H1 (cell line): Measurements from ENCODE around the gene TLR5. TPM values are rescaled to one million over a fixed set of nuclear protein-coding genes. Genes with fewer than 3 reads are reported as not detected.
A peak's percentile ranks its signal among the peaks of the same experiment; 100 is the strongest.

Source experiments
- CTCF ChIA-PET: fragments of 300-600 bp; sonication (Branson Sonifier 250); formaldehyde crosslinking; loops from one replicate; lab custom pipeline; 2021; ENCODE audit not compliant: partially characterized antibody; lab: Charles Lee
- POLR2A ChIA-PET: fragments of 300-600 bp; sonication (Branson Sonifier 250); formaldehyde crosslinking; loops from one replicate; lab custom pipeline; 2021; ENCODE audit warnings: inconsistent platforms; ENCODE audit not compliant: partially characterized antibody; lab: Charles Lee
- DNase-seq, 2 experiments: peaks; one replicate each; pipeline versions ENCODE4 v3.0.0 to v3.0.0-alpha.2; 2010 to 2022; ENCODE audit warnings: low spot score in 2 of 2, low read depth in 1 of 2, mixed read lengths in 1 of 2
- FAIRE-seq: peaks from 2 replicates; lab custom pipeline; 2011; peaks lifted over from hg19 to GRCh38; lab: Jason Lieb, UNC
- H2AFZ ChIP-seq: 2 replicates; pipeline ENCODE4 v1.8.1; 2012; ENCODE audit warnings: low read length, inconsistent platforms
- H2AK5ac ChIP-seq: 2 replicates; pipeline ENCODE4 v1.6.1; 2013; ENCODE audit warnings: low read depth, low read length
- H2BK120ac ChIP-seq: replicated peaks from 2 replicates; pipeline ENCODE3; 2013; ENCODE audit warnings: low read depth, low read length, inconsistent platforms
- H2BK12ac ChIP-seq: 2 replicates; pipeline ENCODE4 v1.6.1; 2013; ENCODE audit warnings: low read depth, low read length
- H2BK15ac ChIP-seq: 2 replicates; pipeline ENCODE4 v1.6.1; 2013; ENCODE audit warnings: low read length
- H2BK20ac ChIP-seq: 2 replicates; pipeline ENCODE4 v1.6.1; 2013; ENCODE audit warnings: low read length
- H2BK5ac ChIP-seq: 2 replicates; pipeline ENCODE4 v1.6.1; 2013; ENCODE audit warnings: low read depth, low read length
- H3K14ac ChIP-seq: 2 replicates; pipeline ENCODE4 v1.6.1; 2013; ENCODE audit warnings: inconsistent platforms; ENCODE audit not compliant: insufficient read length
- H3K18ac ChIP-seq: 2 replicates; pipeline ENCODE4 v1.6.1; 2013; ENCODE audit warnings: low read length; ENCODE audit errors: extremely low read depth
- H3K23ac ChIP-seq: 2 replicates; pipeline ENCODE4 v1.6.1; 2013; ENCODE audit warnings: inconsistent platforms; ENCODE audit not compliant: insufficient read length
- H3K23me2 ChIP-seq: 2 replicates; pipeline ENCODE4 v1.6.1; 2013; ENCODE audit warnings: low read depth, low read length
- H3K27ac ChIP-seq: 2 replicates; pipeline ENCODE4 v1.6.1; 2011; ENCODE audit warnings: low read depth, low read length, inconsistent platforms
- H3K27me3 ChIP-seq, 4 experiments: replicated peaks in 1 of 4; 1 replicate in 1 of 4; 2 replicates in 3 of 4; pipeline versions ENCODE4 v1.6.1 to v1.8.1; 2011 to 2013; ENCODE audit warnings: low read length in 3 of 4, mild to moderate bottlenecking in 3 of 4, inconsistent platforms in 2 of 4, mixed read lengths in 2 of 4, moderate library complexity in 1 of 4; ENCODE audit not compliant: control insufficient read depth in 3 of 4, insufficient read depth in 3 of 4; ENCODE audit errors: extremely low read depth in 1 of 4
- H3K36me3 ChIP-seq, 4 experiments: 2 replicates each; pipeline versions ENCODE4 v1.6.1 to v1.8.1; 2011 to 2013; ENCODE audit warnings: mild to moderate bottlenecking in 4 of 4, low read length in 3 of 4, moderate library complexity in 2 of 4, control low read depth in 1 of 4, inconsistent platforms in 1 of 4; ENCODE audit not compliant: insufficient read depth in 4 of 4, control insufficient read depth in 2 of 4
- H3K4ac ChIP-seq: replicated peaks from 2 replicates; pipeline ENCODE3; 2013; ENCODE audit warnings: low read length, low read depth, mixed read lengths, inconsistent platforms; ENCODE audit not compliant: insufficient read length
- H3K4me1 ChIP-seq, 4 experiments: replicated peaks in 1 of 4; 1 replicate in 1 of 4; 2 replicates in 3 of 4; pipeline versions ENCODE4 v1.6.1 to v1.8.1; 2011 to 2013; ENCODE audit warnings: low read length in 3 of 4, inconsistent platforms in 2 of 4, mixed read lengths in 1 of 4; ENCODE audit not compliant: insufficient read depth in 4 of 4, control insufficient read depth in 3 of 4
- H3K4me2 ChIP-seq, 2 experiments: 2 replicates each; pipeline versions ENCODE4 v1.6.1 to v1.8.1; 2011 to 2013; ENCODE audit warnings: low read depth in 2 of 2, low read length in 2 of 2, control low read depth in 1 of 2, inconsistent platforms in 1 of 2, mild to moderate bottlenecking in 1 of 2; ENCODE audit not compliant: insufficient read depth in 1 of 2
- H3K4me3 ChIP-seq, 4 experiments: fragments of 200-600, 300-600 bp in 1 of 4; sonication (generic), shearing (Covaris generic), sonication (Bioruptor Twin) in 1 of 4; 2 replicates each; pipeline versions ENCODE4 v1.5.1 to v1.8.1; 2011 to 2016; ENCODE audit warnings: low read length in 4 of 4, low read depth in 3 of 4, control low read depth in 2 of 4, inconsistent platforms in 2 of 4, mild to moderate bottlenecking in 2 of 4, mixed read lengths in 1 of 4, moderate library complexity in 1 of 4; ENCODE audit not compliant: insufficient read depth in 2 of 4; ENCODE audit errors: extremely low read depth in 1 of 4
- H3K56ac ChIP-seq: replicated peaks from 2 replicates; pipeline ENCODE3; 2013; ENCODE audit warnings: low read depth, mild to moderate bottlenecking, mixed read lengths, low read length, inconsistent platforms; ENCODE audit not compliant: insufficient read length
- H3K79me1 ChIP-seq: 2 replicates; pipeline ENCODE4 v1.6.1; 2013; ENCODE audit warnings: low read depth, low read length, control low read depth
- H3K79me2 ChIP-seq, 2 experiments: 2 replicates each; pipeline versions ENCODE4 v1.6.1 to v1.8.1; 2012 to 2013; ENCODE audit warnings: low read length in 2 of 2, mild to moderate bottlenecking in 2 of 2, inconsistent platforms in 1 of 2; ENCODE audit not compliant: insufficient read depth in 2 of 2, control insufficient read depth in 1 of 2
- H3K9ac ChIP-seq, 4 experiments: replicated peaks in 1 of 4; 1 replicate in 1 of 4; 2 replicates in 3 of 4; pipeline versions ENCODE4 v1.6.1 to v1.8.1; 2011 to 2013; ENCODE audit warnings: low read depth in 3 of 4, low read length in 3 of 4, control low read depth in 2 of 4, mild to moderate bottlenecking in 2 of 4, moderate library complexity in 2 of 4, inconsistent platforms in 1 of 4; ENCODE audit errors: extremely low read depth in 1 of 4
- H3K9me3 ChIP-seq, 2 experiments: 2 replicates each; pipeline versions ENCODE4 v1.6.1 to v1.8.1; 2012 to 2013; ENCODE audit warnings: mild to moderate bottlenecking in 2 of 2, moderate library complexity in 2 of 2, control low read depth in 1 of 2, inconsistent platforms in 1 of 2, low read depth in 1 of 2, low read length in 1 of 2, mixed read lengths in 1 of 2; ENCODE audit not compliant: insufficient read depth in 2 of 2
- H4K20me1 ChIP-seq, 2 experiments: replicated peaks in 1 of 2; 2 replicates each; pipeline versions ENCODE3 to v1.8.1; 2011 to 2013; ENCODE audit warnings: inconsistent platforms in 2 of 2, low read length in 2 of 2, mild to moderate bottlenecking in 1 of 2; ENCODE audit not compliant: insufficient read depth in 2 of 2, control insufficient read depth in 1 of 2
- H4K5ac ChIP-seq: 2 replicates; pipeline ENCODE4 v1.6.1; 2013; ENCODE audit warnings: low read length, low read depth, mixed read lengths, inconsistent platforms; ENCODE audit not compliant: insufficient read length
- H4K8ac ChIP-seq: 2 replicates; pipeline ENCODE4 v1.8.0; 2013; ENCODE audit warnings: mild to moderate bottlenecking, moderate library complexity, low read length, inconsistent platforms; ENCODE audit not compliant: insufficient read depth; ENCODE audit errors: extremely low read depth
- H4K91ac ChIP-seq: replicated peaks from 2 replicates; pipeline ENCODE3; 2013; ENCODE audit warnings: low read length, mixed read lengths, inconsistent platforms; ENCODE audit not compliant: insufficient read length
- CEBPB ChIP-seq: IDR thresholded peaks from 2 replicates; pipeline ENCODE4 v1.6.1; 2012; ENCODE audit warnings: low read depth, low read length
- CREB1 ChIP-seq: IDR thresholded peaks from 2 replicates; pipeline ENCODE4 v1.6.1; 2012; ENCODE audit warnings: inconsistent platforms
- FOSL1 ChIP-seq: IDR thresholded peaks from 2 replicates; pipeline ENCODE4 v1.6.1; 2011; ENCODE audit warnings: mild to moderate bottlenecking, low read depth, low read length, moderate library complexity; ENCODE audit not compliant: insufficient read depth
- GTF2F1 ChIP-seq: IDR thresholded peaks from 2 replicates; pipeline ENCODE4 v1.6.1; 2012; ENCODE audit warnings: low read depth, low read length, improper control_type of control experiment, borderline replicate concordance
- HDAC6 ChIP-seq: IDR thresholded peaks from one replicate; pipeline ENCODE4 v1.7.1; 2012; ENCODE audit warnings: low read depth, mild to moderate bottlenecking, inconsistent platforms, low read length, moderate library complexity
- PHF8 ChIP-seq: fragments of 200-600 bp; sonication (generic); conservative IDR thresholded peaks from 2 replicates; pipeline ENCODE4 v1.7.1; 2012; ENCODE audit warnings: low read depth, mild to moderate bottlenecking, inconsistent platforms, low read length, moderate library complexity
- POU5F1 ChIP-seq: IDR thresholded peaks from 2 replicates; pipeline ENCODE4 v1.6.1; 2011; ENCODE audit warnings: low read depth, mild to moderate bottlenecking, low read length, moderate library complexity
- RAD21 ChIP-seq, 2 experiments: IDR thresholded peaks in 1 of 2; conservative IDR thresholded peaks in 1 of 2; 2 replicates each; pipeline ENCODE4 v1.6.1; 2011; ENCODE audit warnings: low read depth in 2 of 2, low read length in 2 of 2, improper control_type of control experiment in 1 of 2, inconsistent platforms in 1 of 2, mild to moderate bottlenecking in 1 of 2, moderate library complexity in 1 of 2
- TCF12 ChIP-seq: IDR thresholded peaks from 2 replicates; pipeline ENCODE4 v1.6.1; 2011; ENCODE audit warnings: low read depth, mild to moderate bottlenecking, low read length
- YY1 ChIP-seq: IDR thresholded peaks from 2 replicates; pipeline ENCODE4 v1.6.1; 2011; ENCODE audit warnings: low read depth, mild to moderate bottlenecking, low read length
- WGBS, 2 experiments: shearing (Covaris generic) in 1 of 2; methylation state at CpG; one replicate each; pipeline versions ENCODE4 v1.1.6 to v1.1.7; 2013 to 2015; ENCODE audit warnings: low lambda C conversion rate in 2 of 2, mixed read lengths in 2 of 2, inconsistent platforms in 1 of 2, low coverage in 1 of 2, missing lambda C conversion rate in 1 of 2; ENCODE audit not compliant: insufficient replicate concordance in 2 of 2, insufficient coverage in 1 of 2, insufficient read length in 1 of 2; ENCODE audit errors: extremely low coverage in 1 of 2, missing lambda C conversion rate in 1 of 2; 5-methylcytosine and 5-hydroxymethylcytosine counted together
- polyA plus RNA-seq, 7 experiments: library from polyadenylated mRNA; depleted of rRNA in 3 of 7; stranded (reverse) in 5 of 7; unstranded in 2 of 7; fragments of >200 nt in 5 of 7; fragments of 200-250 nt in 2 of 7; gene quantifications; 1 replicate in 5 of 7; 2 replicates in 1 of 7; 4 replicates in 1 of 7; pipeline versions ENCODE4 v1.2.1 to v1.2.3, GENCODE V29; 2011 to 2013; ENCODE audit warnings: missing spikeins in 2 of 7, mixed read lengths in 2 of 7
- total RNA-seq: library from RNA; stranded (reverse); fragmentation: NEBNext Ultra II Directional; extraction: Animal tissue kit (Norgen Biotek cat#: 25700); gene quantifications from 2 replicates; pipeline ENCODE4 v1.2.1, GENCODE V29; 2021

The TLR5 gene
- total and polyA plus RNA-seq, 2 of the 8 experiments (the other 6 are each of a cell fraction or from before 2014, with no cell fraction given) = 0.35 to 0.74 TPM

- Histone ChIP-seq H3K9ac (no peak overlapping the region), H3K79me1 (no peaks in the 10 kb centered on the region), H3K4me2 (peak overlapping the region in 1 of 2 experiments; percentile 14; a peak in 1 of 4 replicates), H3K4me3 (no peak overlapping the region), H3K27me3 (peaks cover 0 to 2% (median under 1%) of the 10 kb centered on the region in 4 experiments; a peak in 1 of 7 replicates), H3K23me2 (no peaks in the 10 kb centered on the region), H2BK20ac (peak overlapping the region; percentile 67; the same call in 1 of the 2 replicates), H4K91ac (no peak overlapping the region), H2BK12ac (no peak overlapping the region), H4K8ac (no peak overlapping the region), H3K23ac (no peak overlapping the region), H3K4ac (no peak overlapping the region), H3K18ac (no peak overlapping the region), H2AK5ac (no peak overlapping the region), H3K36me3 (no peaks in the 10 kb centered on the region), H4K5ac (no peak overlapping the region), H4K20me1 (no peaks in the 10 kb centered on the region), H3K27ac (no peak overlapping the region), H3K4me1 (peaks cover 3 to 8% (median 5%) of the 10 kb centered on the region in 4 experiments; a peak in 5 of 7 replicates), H2BK120ac (no peak overlapping the region), H3K79me2 (no peaks in the 10 kb centered on the region), H2BK5ac (no peak overlapping the region), H3K14ac (no peak overlapping the region), H2AFZ (peak overlapping the region; percentile 87), H3K9me3 (no peaks in the 10 kb centered on the region), H3K56ac (no peak overlapping the region), H2BK15ac (no peak overlapping the region)
- CTCF ChIA-PET = interaction anchor here (0.9 to 5.9 kb wide), 34 partner anchors 9 to 453 kb away, joined by 3 to 65 read pairs (median 6); partner anchors contain the start of gene FAM177B
- FAIRE-seq (no peak), DNase-seq (no peak)
- POLR2A ChIA-PET = interaction anchor here (1.0 to 2.5 kb wide), 4 partner anchors 10 to 112 kb away, joined by 3 to 10 read pairs (median 5); no protein-coding TSS in a partner anchor
- WGBS, 2 experiments = 78% methylated on average over 6 of the region's 6 CpGs; no CpG with 5 or more reads in 1 of the 2 experiments
- TF ChIP-seq HDAC6 (no peak), GTF2F1 (no peak), FOSL1 (no peak), CREB1 (no peak), PHF8 (no peak), POU5F1 (no peak), CEBPB (no peak), RAD21 (IDR thresholded peaks at IDR 0.05 in 1 of 2, conservative IDR thresholded peaks at IDR 0.05 in 1 of 2; ENCODE audit: low read depth in 2 of 2, low read length in 2 of 2) (no peak), TCF12 (no peak), YY1 (no peak)
Observed at GRCh38 chr1:223123011-223123610, 19.9 kb downstream of the TLR5 start.
